Panc1 (cell line): Measurements from ENCODE around the gene TMEM204. TPM values are rescaled to one million over a fixed set of nuclear protein-coding genes. Genes with fewer than 3 reads are reported as not detected.

Experiments
- ATAC-seq: fragments of 200-7000 bp; cut with Tn5 transposase; 2 replicates; pipeline ENCODE4 v1.9.1; 2020; ENCODE audit warnings: mild to moderate bottlenecking, moderate library complexity
- BruUV-seq: library from RNA; stranded (reverse); fragments of 400-500 nt; replicated peaks from 2 replicates; lab custom pipeline; 2021; lab: Mats Ljungman, UMichigan
- CTCF ChIA-PET: fragments of 300-600 bp; sonication (Branson Sonifier 250); formaldehyde crosslinking; loops from one replicate; lab custom pipeline; 2022; ENCODE audit warnings: antibody characterized with exemption; lab: Charles Lee
- POLR2A ChIA-PET: fragments of 300-600 bp; sonication (Branson Sonifier 250); formaldehyde crosslinking; loops from one replicate; lab custom pipeline; 2022; ENCODE audit warnings: antibody characterized with exemption; lab: Charles Lee
- DNase-seq: peaks from one replicate; pipeline ENCODE4 v3.0.0-alpha.2; 2010; ENCODE audit warnings: low read depth, low spot score
- H3K27ac ChIP-seq: 2 replicates; pipeline ENCODE4 v1.5.1; 2011; ENCODE audit warnings: mild to moderate bottlenecking, low read length, inconsistent platforms
- H3K27me3 ChIP-seq: fragments of 200-500 bp; sonication (Bioruptor generic); 2 replicates; pipeline ENCODE4 v1.6.0; 2014; ENCODE audit warnings: low read length, inconsistent platforms; ENCODE audit not compliant: control insufficient read depth, insufficient read depth
- H3K36me3 ChIP-seq: fragments of 200-500 bp; sonication (Bioruptor generic); 2 replicates; pipeline ENCODE4 v1.5.1; 2014; ENCODE audit warnings: inconsistent platforms, mild to moderate bottlenecking, low read length, moderate library complexity; ENCODE audit not compliant: control insufficient read depth, insufficient read depth
- H3K4me1 ChIP-seq: 2 replicates; pipeline ENCODE4 v1.5.1; 2011; ENCODE audit warnings: inconsistent platforms, mild to moderate bottlenecking, low read length, moderate library complexity; ENCODE audit not compliant: control insufficient read depth, insufficient read depth
- H3K4me3 ChIP-seq, 2 experiments: 2 replicates each; pipeline ENCODE4 v1.5.1; 2011 to 2012; ENCODE audit warnings: low read depth in 2 of 2, low read length in 2 of 2, mild to moderate bottlenecking in 2 of 2, inconsistent platforms in 1 of 2, moderate library complexity in 1 of 2
- H3K9me3 ChIP-seq: fragments of 200-500 bp; sonication (Bioruptor generic); 2 replicates; pipeline ENCODE4 v1.5.1; 2014; ENCODE audit warnings: low read depth, mild to moderate bottlenecking, inconsistent platforms, low read length, moderate library complexity; ENCODE audit not compliant: control insufficient read depth, insufficient read depth
- CTCF ChIP-seq: fragments of 450-650 bp; IDR thresholded peaks from 2 replicates; pipeline ENCODE4 v1.5.1; 2017; ENCODE audit warnings: mild to moderate bottlenecking
- POLR2AphosphoS5 ChIP-seq: IDR thresholded peaks from 2 replicates; pipeline ENCODE4 v1.6.1; 2012; ENCODE audit warnings: mild to moderate bottlenecking, low read depth, low read length, moderate library complexity
- REST ChIP-seq, 2 experiments: IDR thresholded peaks; 2 replicates each; pipeline ENCODE4 v1.6.1; 2011 to 2012; ENCODE audit warnings: low read depth in 2 of 2, control low read depth in 1 of 2, low read length in 1 of 2, mild to moderate bottlenecking in 1 of 2, moderate library complexity in 1 of 2; ENCODE audit not compliant: insufficient read depth in 1 of 2
- SIN3A ChIP-seq: IDR thresholded peaks from 2 replicates; pipeline ENCODE4 v1.6.1; 2012; ENCODE audit warnings: low read depth, mild to moderate bottlenecking, low read length, moderate library complexity, borderline replicate concordance; ENCODE audit not compliant: insufficient read depth
- TCF7L2 ChIP-seq: IDR thresholded peaks from 2 replicates; pipeline ENCODE4 v1.6.1; 2011; ENCODE audit warnings: mild to moderate bottlenecking, low read depth, low read length, inconsistent platforms
- in situ Hi-C: cut with HindIII; loops from 2 replicates; pipeline ENCODE4 v1.10.0; 2016; ENCODE audit warnings: low sequenced_read_pairs, low pct_unique_long_range_greater_than_20kb
- intact Hi-C: fragments of 100-400 bp; cut with micrococcal nuclease; formaldehyde crosslinking; loops from one replicate; pipeline ENCODE4 v1.10.0; 2022; ENCODE audit not compliant: unreplicated experiment
- total RNA-seq: library from RNA; stranded (reverse); gene quantifications from one replicate; pipeline ENCODE4 v1.2.1, GENCODE V29; 2021; ENCODE audit not compliant: unreplicated experiment

TMEM204 gene
- total RNA-seq, 1 experiment from 2014 or later = 0.13 TPM

DNA sequence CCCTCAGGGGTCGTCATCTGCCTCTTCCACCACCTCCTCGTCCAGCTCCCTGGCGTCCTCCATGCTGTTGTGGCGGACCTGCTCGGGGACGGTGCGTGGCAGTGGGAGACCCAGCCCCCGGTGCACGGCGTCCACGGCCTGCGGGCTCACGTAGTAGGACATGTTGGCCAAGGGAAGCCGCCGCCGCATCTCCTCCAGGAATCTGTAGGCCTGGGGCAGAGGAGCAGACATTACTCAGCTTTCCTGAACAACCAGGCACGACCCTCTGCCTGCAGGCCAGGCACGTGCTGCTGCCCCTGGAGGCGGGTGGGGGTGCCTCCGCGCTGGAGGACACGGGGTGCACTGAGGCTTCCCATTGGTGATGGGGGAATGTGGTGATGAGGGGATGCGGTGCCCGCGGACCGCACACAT, 22.5 kb upstream of the TMEM204 start:
- no peaks in the 10 kb centered on the region for H3K9me3 ChIP-seq
- H3K4me1 ChIP-seq = no peaks in the 10 kb centered on the region
- H3K36me3 ChIP-seq = no peaks in the 10 kb centered on the region
- no peak overlapping the region for H3K4me3 ChIP-seq
- no TSS peak for BruUV-seq
- ChIA-PET CTCF (no interaction called here), POLR2A (no interaction called here)
- in situ Hi-C loops = no loop called here
- DNase-seq = no peak
- no peak for ATAC-seq
- TF ChIP-seq POLR2AphosphoS5 (no peak), TCF7L2 (no peak), CTCF (no peak), REST (IDR thresholded peaks at IDR 0.05; ENCODE audit: insufficient read depth in 1 of 2, low read depth in 2 of 2, low read length in 1 of 2) (no peak)
- H3K27me3 ChIP-seq = no peaks in the 10 kb centered on the region
- intact Hi-C loops = no loop called here
- H3K27ac ChIP-seq = no peak overlapping the region

- TF ChIP-seq SIN3A = no peak
- no peak for TF ChIP-seq TCF7L2
- no peak for TF ChIP-seq REST (IDR thresholded peaks at IDR 0.05; ENCODE audit: insufficient read depth in 1 of 2, low read depth in 2 of 2, low read length in 1 of 2)
- no peak for TF ChIP-seq POLR2AphosphoS5
- TF ChIP-seq CTCF = no peak
- DNase-seq (no peak), ATAC-seq (peak; percentile 18)
- POLR2A ChIA-PET = no interaction called here
- no peaks in the 10 kb centered on the region for H3K27me3 ChIP-seq
- no peak overlapping the region for H3K4me3 ChIP-seq
- no peak overlapping the region for H3K27ac ChIP-seq
- H3K4me1 ChIP-seq = no peaks in the 10 kb centered on the region
- H3K9me3 ChIP-seq = no peaks in the 10 kb centered on the region
- no TSS peak for BruUV-seq
- CTCF ChIA-PET = no interaction called here
- in situ Hi-C loops (no loop called here), intact Hi-C loops (no loop called here)
- H3K36me3 ChIP-seq = no peaks in the 10 kb centered on the region
These were observed 21.6 kb upstream of the TMEM204 start for GRCh38 chr16:1511662-1512569.
